Measurements from ENCODE around the gene CYP2S1.

Gene CYP2S1

DNA sequence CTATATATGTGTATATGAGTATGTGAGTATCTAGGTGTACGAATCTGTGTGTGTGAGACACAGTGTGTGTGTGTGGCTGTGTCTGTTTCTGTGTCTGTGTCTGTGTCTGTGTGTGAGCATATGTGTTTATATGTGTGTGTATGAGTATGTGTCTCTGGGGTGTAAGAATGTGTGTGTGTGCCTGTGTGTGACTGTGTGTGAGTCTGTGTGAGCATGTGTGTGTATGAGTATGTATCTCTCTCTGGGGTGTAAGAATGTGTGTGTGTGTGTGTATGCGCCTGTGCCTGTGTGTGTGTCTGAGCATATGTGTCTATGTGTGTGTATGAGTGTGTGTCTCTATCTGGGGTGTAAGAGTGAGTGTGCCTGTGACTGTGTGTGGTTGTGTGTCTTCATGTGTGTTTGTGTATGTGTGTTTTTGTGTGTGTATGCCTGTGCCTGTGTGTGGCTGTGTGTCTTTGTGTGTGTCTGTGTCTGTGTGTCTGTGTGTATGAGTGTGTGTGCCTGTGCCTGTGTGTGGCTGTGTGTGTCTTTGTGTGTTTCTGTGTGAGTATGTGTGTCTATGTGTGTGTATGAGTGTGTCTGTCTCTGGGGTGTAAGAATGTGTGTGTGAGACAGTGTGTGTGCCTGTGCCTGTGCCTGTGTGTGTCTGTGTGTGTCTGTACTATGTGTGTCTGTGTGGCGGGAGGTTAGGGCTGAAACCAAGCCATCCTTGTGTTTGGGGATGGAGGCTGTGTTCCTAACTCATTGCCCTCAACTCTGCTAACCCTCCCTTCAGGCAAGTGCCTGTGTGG, 37.2 kb downstream of the CYP2S1 start:
- TF ChIP-seq, protein P1, sequence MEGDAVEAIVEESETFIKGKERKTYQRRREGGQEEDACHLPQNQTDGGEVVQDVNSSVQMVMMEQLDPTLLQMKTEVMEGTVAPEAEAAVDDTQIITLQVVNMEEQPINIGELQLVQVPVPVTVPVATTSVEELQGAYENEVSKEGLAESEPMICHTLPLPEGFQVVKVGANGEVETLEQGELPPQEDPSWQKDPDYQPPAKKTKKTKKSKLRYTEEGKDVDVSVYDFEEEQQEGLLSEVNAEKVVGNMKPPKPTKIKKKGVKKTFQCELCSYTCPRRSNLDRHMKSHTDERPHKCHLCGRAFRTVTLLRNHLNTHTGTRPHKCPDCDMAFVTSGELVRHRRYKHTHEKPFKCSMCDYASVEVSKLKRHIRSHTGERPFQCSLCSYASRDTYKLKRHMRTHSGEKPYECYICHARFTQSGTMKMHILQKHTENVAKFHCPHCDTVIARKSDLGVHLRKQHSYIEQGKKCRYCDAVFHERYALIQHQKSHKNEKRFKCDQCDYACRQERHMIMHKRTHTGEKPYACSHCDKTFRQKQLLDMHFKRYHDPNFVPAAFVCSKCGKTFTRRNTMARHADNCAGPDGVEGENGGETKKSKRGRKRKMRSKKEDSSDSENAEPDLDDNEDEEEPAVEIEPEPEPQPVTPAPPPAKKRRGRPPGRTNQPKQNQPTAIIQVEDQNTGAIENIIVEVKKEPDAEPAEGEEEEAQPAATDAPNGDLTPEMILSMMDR (conservative IDR thresholded peaks at IDR 0.05): no peak
- H3K27ac ChIP-seq: no peak overlapping the region

DNA sequence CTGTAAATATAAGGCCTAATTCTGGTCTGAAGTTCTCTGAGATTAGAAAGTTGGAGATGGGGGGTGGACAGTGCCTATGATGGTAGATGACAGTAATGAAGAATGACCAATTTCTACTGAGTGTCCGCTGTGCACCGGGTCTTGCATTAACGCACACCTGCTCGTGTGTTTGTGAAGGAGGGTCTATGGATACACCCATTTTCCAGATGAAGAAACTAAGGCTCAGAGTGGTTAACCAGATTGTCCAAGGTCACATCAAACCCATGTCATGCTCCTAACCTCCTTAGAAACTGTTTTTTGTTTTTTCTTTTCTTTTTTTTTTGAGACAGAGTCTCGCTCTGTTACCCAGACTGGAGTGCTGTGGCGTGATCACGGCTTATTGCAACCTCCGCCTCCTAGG, 39.7 kb downstream of the CYP2S1 start:
- H3K27ac ChIP-seq: no peak overlapping the region
- TF ChIP-seq, protein P1 (conservative IDR thresholded peaks at IDR 0.05): no peak

DNA sequence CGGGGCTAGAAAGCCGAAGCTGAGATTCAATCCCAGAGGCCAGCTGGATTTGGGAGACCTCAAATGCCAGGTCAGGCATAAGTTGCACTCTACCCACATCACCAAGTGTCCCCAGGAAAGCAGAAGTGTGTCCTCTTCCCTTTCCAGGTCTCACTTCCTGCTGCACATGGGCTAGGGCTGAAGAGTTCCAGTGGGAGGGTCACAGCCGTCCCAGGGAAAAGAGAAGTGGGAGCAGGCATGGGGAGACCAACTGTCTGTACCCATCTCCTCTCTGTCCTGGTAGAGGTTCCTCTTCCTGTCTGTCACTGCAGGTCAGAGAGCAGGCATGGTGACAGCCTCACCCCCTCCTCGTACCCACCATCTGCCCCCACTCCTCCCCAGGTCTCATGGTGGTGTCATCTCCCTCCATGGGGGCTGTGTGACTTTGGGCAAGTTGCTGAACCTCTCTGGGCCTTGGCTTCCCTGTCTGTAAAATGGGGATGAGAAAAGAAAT, 40.8 kb downstream of the CYP2S1 start:
- H3K27ac ChIP-seq: no peak overlapping the region
- TF ChIP-seq, protein P1 (conservative IDR thresholded peaks at IDR 0.05): no peak

DNA sequence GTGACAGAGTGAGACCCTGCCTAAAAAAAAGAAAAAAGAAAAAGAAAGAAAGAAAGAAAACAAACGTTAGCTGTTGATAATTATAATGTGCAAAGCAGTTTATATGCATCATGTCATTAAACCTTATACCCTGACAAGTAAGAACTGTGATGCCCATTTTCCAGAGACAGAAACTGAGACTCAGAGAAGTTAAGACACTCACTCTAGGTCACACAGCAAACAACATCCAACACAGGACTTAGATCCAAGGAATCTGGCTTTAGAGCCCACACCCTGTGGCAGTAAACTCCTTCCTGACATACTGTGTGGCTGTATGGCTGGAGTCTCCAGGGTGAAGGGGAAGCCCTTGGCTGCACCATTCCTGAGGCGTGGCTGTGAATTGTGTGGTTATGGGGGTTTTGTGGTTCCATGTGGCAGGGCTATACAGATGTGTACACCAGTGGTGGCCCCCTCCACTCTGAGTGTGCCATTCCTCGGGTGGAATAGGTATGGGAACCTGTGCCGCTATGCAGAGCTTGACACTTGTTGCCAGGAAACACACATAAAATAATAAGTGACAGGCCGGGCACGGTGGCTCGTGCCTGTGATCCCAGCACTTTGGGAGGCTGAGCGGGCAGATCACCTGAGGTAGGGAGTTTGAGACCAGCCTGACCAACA, 41.6 kb downstream of the CYP2S1 start:
- H3K27ac ChIP-seq: no peak overlapping the region
- TF ChIP-seq, protein P1 (conservative IDR thresholded peaks at IDR 0.05): no peak

DNA sequence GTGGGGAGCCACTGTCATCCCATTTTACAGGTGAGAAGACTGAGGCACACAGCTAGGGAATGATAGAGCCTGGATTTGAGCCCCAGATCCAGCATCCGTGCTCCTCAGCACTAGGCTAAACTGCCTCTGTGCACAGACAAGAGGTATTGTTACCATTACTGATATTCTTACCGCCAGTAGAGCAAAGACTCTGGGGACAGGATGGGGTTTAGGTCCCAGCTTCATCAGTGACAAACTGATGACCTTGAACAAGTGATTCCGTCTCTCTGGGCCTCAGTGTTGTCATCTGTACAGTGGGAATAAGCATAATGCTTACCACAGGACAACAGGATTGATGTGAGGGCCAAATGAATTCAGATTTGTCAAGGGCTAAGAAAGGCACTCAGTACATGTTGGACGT, 42.5 kb downstream of the CYP2S1 start:
- no peak overlapping the region for H3K27ac ChIP-seq
- TF ChIP-seq, protein P1 (conservative IDR thresholded peaks at IDR 0.05): no peak

DNA sequence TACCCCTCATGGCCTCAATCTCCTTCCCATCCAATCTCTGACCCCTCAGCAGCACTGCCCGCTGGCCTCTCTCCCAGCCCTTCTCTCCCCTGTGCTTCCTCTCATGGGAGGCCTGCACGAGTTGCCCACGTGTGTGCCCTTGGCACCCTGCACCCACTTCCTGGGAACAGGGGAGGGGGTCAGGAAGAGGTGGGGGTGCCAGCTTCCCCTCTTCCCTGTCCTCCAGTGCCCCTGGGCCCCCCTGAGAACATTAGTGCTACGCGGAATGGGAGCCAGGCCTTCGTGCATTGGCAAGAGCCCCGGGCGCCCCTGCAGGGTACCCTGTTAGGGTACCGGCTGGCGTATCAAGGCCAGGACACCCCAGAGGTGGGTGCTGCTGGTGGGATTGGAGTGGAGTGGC, 45.2 kb downstream of the CYP2S1 start:
- TF ChIP-seq, protein P1 (conservative IDR thresholded peaks at IDR 0.05): no peak
- no peak overlapping the region for H3K27ac ChIP-seq

DNA sequence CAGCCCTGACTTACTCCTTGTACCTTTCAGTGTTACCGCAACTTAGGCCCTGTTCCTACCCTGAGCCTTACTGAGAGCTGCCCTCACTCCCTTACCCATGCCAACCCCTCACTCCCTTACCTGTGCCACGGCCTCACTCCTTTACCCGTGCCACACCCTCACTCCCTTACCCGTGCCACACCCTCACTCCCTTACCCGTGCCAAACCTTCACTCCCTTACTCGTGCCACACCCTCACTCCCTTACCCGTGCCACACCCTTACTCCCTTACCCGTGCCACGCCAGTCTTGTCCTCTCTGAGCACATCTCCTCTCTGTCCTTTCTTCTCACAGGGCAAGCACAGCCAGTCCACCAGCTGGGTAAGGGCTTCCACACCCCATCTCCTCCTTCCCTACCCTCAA, 46.3 kb downstream of the CYP2S1 start:
- H3K27ac ChIP-seq: no peak overlapping the region
- TF ChIP-seq, protein P1 (conservative IDR thresholded peaks at IDR 0.05): no peak

Measured in VCaP (cell line).